Non-pigmented ciliary epithelial cell (primary cell): Measurements from ENCODE around the gene PCBP3.

ENCODE experiments used
- DNase-seq: peaks from one replicate; pipeline ENCODE4 v3.0.0-alpha.2; 2010; ENCODE audit warnings: low read depth

PCBP3 gene

DNA sequence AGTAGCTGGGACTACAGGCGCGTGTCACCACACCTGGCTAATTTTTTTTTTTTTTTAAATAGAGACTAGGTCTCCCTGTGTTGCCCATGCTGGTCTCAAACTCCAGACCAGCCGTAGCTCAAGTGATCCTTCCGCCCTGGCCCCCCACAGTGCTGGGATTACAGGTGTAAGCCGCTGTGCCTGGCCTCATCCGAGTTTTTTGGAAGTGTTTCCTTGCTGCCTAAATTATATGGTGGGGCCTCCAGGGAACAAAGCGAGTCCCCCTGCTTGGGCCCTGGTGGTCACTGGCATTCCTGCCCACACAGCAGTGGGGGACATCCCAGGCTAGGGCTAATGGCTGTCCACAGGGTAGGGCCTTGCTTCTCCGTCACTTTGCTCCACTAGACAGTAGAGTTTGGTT, 143.8 kb downstream of the PCBP3 start:
- no peak for DNase-seq

DNA sequence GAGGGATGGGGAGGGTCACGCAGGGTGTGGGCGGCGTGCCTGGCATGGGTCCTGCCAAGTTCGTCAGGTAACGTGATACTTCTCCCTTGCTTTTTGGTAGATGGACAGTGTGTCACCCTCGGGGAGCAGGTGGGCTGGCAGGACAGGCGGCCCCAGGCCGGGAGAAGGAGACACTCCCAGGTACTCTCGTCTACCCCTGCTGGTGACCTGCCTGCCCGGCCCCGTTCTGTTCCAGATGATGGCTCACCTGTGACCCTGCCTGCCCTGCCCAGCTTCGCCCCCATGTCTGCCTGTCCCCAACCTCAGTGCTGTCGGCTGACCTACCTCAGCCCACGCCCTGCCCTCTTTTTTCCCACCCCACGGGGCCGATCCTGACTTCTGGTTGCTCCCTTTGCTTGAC, 144.7 kb downstream of the PCBP3 start:
- DNase-seq = no peak

DNA sequence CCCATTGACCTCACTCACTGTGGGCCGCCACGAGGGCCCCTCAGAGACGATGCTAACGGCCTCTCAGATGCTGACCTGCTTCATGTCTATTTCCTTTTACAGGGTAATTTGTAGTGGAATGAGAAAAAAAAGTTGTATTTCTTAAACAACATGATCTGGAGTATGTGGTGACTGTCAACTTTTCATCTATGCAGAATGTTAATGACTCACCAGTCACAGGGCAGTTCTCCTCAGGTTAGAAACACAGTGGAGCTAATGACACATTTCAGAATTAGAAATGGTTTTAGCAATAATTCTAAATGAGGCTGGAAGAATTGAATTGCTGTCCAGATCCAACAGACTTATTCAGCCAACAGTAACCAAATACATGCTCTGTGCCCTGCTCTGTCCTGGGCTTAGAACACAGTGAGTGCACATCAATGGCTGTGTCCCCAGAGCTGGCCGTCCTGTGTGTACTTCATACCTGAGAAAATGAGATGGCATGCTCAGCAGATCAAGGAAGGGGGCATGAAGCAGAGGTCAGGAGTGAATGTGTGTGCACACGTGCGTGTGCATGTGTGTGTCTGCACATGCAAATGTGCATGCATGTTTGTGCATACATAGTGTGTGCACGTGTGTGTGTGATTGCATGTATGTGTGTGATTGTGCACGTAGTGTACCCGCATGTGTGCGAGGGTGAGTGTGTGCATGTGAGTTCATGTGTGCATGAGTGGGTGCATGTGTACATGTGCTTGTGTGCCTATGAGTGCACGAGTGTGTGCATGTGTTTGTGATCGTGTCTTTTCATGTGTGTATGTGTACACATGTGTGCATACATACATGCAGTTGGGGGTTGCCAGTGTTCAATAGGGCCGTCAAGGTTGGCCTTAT, 145.3 kb downstream of the PCBP3 start:
- no peak for DNase-seq

DNA sequence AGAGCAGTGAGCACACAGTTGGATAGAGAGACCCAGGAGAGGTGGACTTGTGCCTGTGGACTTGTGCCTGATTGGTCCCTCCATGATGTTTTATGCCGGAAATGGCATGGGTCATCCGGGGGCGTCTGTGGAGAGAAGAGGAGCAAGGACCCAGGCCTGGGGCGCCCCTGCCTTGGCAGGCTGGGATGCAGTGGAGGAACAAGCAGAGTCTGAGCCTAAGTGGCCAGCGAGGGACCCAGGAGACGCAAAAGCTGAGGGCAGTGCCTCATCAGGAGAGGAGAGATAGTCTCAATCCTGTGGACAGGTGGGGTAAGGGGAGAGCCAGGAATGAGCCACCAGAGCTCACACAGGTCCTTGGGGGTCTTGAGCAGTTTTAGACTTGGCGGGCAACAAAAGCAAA, 146.9 kb downstream of the PCBP3 start:
- DNase-seq = no peak

DNA sequence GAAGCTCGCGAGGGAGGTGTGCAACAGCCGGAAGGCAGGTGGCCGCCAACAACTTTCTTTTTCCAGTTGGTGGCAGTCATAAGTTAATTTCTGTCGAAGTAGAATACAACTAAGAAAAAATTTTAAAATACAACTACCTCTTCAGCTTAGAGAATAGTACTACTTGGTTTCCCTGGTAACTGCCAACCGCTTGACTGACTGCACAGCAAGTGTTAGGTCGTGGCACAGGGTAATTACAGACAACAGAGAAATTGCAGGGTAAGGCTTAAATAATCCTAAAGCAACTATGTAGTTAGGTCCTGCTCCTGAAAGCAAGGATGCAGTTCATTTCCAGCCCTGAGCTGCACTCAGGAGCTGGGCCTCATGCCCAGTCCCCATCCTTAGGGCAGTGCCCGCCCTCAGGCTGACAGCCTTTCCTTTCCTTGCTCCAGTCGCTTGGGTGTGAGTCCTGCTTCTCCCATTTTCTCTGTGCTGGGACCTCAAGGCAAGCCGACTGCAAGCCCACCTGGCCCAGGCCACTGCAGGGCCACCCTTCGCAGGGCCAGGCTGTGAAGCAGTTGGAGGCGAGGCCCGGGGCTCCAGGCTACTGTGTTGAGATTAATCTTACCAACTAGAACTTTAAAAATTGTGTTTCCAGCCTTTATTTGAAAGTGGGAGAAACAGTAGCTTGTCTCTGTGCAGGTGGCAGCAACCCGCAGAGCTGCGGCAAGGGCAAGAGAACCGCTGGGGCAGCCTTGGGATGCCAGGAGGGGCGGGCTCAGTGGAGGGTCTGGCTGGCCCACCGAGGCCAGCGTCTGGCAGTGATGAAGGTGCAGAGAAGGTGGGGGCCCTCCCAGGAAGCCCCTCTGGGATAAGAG, 148.3 kb downstream of the PCBP3 start:
- DNase-seq = no peak

DNA sequence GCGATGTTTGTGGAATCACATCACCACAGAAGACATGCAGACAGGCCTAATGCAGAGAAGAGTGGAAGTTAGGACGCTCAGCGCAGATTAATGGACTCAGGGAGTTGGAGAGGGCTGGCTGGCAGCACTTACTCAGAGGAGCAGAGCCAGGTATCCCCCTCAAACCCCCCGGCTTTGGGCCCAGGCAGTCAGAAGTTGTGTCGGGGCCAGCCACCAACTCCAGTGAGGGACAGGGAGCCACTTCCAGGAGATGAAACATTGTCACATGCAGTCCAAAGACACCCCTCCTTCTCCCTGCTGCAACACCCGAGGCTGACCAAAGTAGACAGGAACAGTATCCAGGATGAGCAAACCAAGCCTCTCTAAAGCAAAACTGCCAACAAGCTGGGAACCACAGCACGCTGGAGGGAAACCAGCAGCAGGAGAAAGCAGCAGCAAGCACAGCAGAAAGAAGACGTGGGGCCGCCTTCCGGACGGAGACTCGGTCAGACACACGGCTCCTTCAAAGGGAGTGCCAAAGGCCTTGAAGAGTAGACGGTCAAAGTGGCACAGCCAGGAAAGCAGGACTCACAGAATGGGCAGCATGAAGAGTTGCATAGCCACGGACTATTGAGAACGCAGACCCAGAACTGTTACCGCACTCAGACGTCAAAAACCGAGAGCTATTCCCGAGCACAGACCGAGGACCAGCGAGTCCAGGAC, 149.3 kb downstream of the PCBP3 start:
- DNase-seq = no peak

DNA sequence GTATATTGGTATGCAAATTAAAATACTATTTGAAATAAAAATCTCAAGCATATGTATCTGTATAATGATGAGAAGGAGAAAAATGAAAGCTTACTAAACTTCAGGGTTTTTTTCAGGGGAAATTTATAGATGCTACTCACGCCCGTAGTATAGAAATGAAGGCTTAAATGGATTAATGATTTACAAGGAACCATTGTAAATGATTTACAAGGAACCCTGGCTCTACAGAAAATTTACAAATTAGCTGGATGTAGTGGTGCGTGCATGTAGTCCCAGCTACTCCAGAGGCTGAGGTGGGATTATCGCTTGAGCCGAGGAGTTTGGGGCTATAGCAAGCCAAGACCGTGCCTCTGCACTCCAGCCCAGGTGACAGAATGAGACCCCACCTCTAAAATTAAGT, 150.5 kb downstream of the PCBP3 start:
- no peak for DNase-seq

DNA sequence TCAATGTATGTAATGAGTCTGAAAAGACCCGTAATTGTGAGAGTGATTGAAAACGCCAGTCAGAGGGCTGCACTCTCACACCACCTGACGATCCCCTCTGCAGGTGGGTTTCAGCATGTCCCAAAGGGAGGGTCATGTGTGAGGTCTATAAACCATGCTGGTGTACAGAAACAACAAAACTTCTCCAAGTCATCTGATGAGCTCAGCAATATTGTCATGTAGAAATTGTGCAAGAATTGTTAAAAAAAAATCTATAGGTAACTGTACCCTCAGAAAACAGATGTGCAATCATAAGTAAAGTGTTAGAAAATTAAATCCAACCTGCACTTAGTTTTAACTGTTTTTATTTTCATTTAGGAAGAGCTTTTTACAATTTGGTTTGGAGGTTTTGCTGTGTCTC, 152.5 kb downstream of the PCBP3 start:
- DNase-seq = no peak

DNA sequence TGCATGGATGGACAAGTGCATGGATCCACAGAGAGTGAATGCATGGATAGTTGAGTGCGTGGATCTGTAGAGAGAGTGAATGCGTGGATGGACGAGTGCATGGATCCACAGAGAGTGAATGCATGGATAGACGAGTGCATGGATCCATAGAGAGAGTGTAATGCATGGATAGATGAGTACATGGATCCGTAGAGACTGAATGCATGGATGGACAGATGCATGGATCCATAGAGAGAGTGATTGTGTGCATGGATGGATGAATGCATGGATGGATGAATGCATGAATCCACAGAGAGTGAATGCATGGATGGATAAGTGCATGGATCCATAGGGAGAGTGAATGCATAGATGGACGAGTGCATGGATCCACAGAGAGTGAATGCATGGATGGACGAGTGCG, 153.8 kb downstream of the PCBP3 start:
- no peak for DNase-seq

DNA sequence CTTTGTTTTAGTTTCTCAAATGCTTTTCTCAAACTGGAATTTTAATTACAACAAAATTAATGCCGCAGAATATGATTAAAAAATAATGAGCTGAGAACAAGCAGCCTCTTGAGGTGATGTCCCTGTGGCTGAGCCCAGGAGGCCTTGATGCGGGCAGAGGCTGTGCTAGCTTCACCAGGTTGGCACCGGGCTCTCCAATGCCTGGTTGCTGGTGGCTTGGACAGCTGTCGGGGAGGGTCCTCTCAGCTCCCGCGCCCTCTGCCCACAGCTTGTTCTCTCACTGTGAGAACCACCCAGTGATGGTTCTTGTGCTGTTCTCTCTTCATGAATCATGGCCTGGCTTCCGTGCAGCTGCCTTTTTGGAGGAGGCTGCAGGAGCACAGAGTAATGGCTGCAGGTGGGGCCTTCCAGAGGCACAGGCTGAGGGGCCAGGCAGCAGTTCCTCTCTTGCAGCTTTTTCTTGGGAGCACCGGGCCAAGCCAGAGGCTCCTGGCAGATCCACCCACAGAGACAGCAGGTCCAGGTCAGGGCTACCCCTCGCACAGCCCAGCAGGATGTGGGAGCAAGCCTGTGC, 156.3 kb downstream of the PCBP3 start:
- no peak for DNase-seq

DNA sequence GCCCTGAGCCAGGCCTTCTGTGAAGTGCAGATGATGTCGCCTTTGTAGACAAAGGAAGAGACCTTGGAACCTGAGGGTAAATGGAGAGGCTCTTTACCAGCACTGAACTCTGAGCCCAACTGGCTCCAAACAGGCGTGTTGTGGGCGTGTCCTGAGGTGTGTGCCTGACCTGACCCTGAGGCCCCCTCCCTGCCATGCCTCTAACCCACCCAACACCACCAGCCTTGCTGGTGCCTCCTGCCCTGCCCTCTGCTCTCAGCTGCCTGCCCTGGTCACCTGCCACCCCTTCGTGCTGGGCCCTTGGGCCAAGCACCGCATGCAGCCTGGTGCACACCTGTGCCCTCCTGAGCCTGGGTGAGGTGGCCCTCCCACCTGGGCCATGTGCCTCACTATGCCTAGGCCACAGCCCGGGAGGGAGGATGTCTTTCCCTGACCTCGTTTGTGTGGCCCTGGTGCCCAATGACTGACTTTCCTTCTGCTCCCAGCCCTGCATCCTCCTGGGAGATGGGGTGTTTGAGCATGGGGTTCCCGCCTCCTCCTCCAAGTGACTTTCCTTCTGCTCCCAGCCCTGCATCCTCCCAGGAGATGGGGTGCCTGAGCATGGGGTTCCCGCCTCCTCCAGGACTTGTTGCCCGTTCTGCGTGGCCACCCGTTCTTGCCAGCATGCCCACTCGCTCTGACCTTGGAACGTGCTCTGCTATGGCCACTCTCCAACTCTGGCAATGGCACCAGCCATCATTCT, 157.0 kb downstream of the PCBP3 start:
- DNase-seq = no peak

DNA sequence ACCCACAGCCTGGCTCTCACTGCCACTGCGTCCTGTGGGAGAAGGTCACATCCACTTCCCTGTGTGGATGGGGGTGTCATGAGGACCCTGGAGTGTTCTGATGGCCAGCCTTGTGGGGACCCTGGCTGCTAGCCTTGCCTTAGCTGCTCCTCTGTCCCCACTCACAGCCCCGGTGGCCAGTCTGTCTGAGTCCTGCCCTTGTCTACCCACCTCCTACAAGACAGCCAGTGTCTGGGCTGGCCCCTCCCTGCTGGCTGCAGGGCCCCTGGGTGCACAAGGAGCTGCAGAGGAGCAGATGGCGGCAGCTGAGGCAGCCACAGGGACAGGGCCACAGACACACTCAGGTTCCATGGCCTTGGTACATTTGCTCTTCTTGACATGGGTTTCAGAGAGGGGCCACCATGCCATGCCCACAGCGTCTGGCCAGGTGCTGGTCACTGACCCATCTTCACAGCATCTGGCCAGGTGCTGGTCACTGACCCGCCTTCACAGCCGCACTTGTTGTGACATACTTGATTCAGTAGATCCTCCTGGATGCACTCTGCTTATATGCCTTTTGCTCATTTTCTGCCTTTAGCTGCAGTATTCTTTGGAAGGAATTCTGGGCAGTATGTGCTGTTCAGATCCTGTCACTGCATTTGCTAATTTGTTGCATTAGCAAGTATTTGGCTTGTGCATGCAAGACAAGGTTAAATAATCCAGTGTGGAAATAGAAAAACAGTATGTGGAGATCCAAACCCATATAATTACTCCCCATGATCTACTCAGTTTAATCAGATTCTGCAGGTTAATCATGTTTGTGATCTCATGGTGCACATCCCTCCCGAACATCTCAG, 157.8 kb downstream of the PCBP3 start:
- no peak for DNase-seq

DNA sequence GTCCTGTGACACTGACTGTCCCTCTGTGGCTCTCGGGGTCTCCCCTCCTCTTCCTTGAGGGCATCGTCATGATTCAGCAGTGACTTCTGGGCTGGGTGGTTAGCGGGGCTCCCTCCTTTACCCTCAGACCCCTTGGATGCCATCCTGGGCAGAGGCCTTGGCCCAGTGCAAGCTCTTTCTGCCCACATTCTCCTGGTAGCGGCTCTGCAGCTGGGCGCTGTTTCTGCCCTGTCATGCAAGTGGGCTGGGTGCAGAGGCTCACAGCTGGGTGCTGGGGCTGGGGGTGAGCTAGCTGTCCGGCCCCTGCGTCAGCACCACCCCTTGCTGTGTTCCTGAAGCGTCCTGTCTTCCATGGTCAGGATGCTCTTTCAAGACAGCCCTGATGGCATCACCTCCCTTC, 158.5 kb downstream of the PCBP3 start:
- no peak for DNase-seq

DNA sequence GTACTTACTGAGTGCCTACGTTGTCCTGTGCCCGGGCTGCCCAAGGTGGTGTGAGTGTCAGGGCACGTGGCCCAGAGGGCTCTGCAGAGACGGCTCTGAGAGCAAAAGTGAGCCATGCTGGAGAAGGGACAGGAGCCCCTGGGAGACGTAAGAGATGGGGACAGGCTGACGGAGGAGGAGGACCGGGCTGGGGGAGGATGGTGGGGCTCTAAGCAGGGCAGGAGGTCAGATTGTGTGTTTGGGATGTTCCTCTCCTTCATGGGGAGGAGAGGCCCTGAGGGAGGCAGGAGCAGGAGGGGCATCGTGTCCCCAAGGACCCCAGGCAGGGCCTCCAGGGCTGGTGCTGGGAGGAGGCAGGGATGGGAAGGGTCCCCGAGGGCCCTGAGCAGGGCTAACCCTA, 158.9 kb downstream of the PCBP3 start:
- no peak for DNase-seq

DNA sequence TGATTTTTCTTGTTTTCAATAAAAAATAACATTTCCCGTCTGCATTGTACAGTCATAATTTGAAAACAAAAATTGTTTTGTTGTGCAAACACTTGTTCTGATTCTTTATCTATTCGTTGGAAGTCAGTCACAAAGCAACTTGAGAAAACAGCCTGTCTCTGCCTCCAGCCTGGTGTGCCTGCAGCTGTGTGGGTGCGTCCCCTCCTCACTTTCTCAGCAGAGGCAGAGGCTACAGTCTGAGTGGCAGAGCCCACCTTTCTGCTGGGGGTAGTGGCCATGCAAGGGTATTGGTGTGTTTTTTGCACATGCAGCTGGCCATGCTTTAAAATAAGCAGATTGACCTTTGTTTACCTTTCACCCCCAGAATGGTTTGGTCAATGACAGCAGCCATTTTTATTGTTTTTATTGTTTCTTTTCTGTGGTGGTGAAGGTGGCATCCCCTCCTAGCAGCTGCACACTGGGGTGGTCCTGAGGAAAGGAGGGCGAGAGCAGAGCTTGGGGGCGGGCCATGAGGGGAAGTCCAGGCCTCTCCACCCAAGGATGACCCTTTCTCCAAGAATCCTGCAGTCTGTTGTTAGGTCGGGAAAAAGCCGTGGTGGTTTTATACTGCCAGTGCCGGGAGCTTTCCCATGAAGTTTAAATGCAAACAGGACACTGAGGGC, 159.6 kb downstream of the PCBP3 start:
- DNase-seq = no peak

DNA sequence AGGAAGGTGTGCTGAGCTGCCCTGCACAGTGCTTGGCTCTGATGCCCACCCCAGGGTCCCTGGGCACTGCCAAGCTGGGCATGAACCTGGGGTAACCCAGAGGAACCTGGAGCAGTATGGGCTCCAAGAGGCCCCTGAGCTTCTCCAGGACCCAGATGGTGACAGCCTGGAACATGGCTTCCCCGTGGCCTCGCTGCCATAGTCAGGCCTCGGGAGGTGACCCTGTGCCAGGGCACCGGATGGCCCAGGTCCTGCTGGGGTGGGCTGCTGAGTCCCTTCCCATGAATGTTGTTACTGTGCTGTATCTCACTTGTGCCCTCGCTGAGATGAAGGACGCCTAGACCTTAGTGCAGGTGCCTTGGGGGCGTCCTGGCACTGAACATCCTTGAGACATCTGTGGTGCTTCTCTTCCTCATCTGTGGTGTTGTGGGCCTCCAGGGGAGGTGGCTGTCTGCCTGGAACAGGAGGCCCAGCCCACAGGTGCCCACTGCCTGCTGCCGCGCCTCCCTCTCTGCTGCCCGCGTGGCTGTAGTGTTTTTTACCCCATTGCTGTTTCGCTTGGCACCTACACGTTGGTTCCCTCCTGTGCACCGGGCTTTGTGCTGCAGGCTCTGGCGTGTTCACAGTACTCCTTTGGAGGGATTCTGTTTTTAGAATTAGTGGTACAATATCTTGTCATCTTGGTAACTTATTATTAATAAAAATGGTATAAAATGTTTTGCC, 160.3 kb downstream of the PCBP3 start:
- DNase-seq = no peak

DNA sequence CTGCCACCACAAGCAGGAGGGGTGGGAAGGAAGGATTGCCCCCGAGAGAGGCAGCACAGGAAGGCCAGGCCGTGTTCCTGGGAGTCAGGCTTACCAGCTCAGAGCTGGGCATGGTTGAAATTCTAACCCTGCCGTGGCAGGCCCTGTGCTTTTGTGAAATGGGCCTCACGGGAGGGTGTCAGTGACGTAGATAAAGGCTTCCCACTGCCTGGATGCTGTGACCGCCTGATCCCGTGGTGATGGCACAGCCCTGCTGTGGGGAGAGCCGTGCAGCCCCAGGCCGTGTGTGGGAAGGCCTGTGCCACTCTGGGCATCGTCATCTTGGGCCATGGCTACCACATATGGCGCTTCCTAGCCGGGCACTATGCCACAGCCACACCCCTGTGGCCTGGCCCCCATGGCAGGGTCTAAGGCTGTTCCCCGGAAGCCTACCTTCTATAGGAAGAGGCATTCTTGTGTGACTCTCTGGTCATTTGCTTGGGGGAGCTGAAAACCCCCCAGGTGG, 161.3 kb downstream of the PCBP3 start:
- DNase-seq = no peak

DNA sequence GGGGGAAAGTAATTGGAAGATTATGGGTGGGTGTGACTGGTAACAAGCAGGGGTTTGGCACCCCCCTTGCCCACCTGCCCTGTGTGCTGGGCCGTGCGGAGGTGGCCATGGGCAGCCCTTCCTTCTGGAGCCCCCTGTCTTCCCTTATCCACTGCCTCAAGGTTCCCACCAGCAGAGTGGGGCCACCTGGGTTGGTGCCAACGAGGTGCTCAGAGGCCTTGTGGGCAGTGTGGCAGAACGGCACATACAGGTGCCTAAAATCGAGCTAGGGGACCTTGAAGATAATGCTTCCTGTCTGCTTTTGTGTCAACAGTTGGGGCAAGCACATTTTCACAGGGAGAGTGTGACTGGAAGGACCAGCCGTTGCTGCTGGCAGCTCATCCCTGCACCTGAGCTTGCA, 161.8 kb downstream of the PCBP3 start:
- DNase-seq = no peak

DNA sequence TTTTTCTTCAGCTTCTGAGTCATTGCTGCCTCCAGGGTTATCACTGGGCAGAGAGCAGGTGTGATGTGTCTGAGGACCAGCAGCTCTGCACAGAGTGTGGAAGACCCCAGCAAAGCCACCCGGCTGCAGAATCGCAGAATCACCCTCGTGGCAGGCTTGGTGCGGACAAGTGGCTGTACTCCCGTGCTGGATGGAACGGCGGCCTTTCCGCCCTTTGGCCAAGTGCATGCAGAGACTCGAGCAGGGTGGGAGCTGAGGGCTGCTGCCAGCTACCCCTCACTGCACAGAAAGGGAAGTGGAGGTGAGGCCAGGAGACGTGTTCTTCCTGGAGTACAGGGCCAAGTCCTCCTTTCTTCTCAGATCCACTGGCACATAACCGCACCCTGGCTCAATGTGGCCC, 162.5 kb downstream of the PCBP3 start:
- no peak for DNase-seq
